ENCODE results near the gene ARHGDIA. TPM values are rescaled to one million over a fixed set of nuclear protein-coding genes. Genes with fewer than 3 reads are reported as not detected.
A peak's percentile ranks its signal among the peaks of the same experiment; 100 is the strongest.
"Not testable (repeated sequence)": the region's sequence is repeated elsewhere in the genome, so short reads cannot be mapped to it uniquely, and the experiment has no call there.

ARHGDIA gene
- polyA plus RNA-seq (ENCODE audit: low read depth in 6 of 6), result 100 to 1,000 TPM in 1 of 6 donors, 10 to 100 TPM in 5; 42.9 to 116 (median 78.3) TPM

GRCh38 chr17:81870981-81871386 lies at the start of gene ARHGDIA:
TSS of gene ARHGDIA (minus strand) at chr17:81871337. CDS start at chr17:81869930, 1,407 bp downstream.
- Mint-ChIP-seq H3K4me1 (peaks cover 14 to 39% (median 24%) of the 10 kb centered on the region in 3 donors), H3K27ac (peak within 1 kb of the TSS; percentile 95 to 99 (median 96)), H3K36me3 (no peaks in the 10 kb centered on the region), H3K9me3 (no peaks in the 10 kb centered on the region), H3K27me3 (no peaks in the 10 kb centered on the region), H3K4me3 (peak within 1 kb of the TSS; percentile 83 to 94 (median 90))
- ATAC-seq (ENCODE audit: low read depth in 2 of 2) (peak; percentile 72 to 76), DNase-seq (no peak)

- peak overlapping the region in 4 of 8 donors; percentile 65 to 91 (median 85) for H3K4me3 Mint-ChIP-seq
- DNase-seq, result no peak
- H3K36me3 Mint-ChIP-seq, result no peaks in the 10 kb centered on the region
- H3K4me1 Mint-ChIP-seq, result peaks cover 32 to 44% (median 33%) of the 10 kb centered on the region in 3 donors
- no peak for ATAC-seq (ENCODE audit: low read depth in 2 of 2)
- H3K9me3 Mint-ChIP-seq, result no peaks in the 10 kb centered on the region
- H3K27me3 Mint-ChIP-seq, result no peaks in the 10 kb centered on the region
- H3K27ac Mint-ChIP-seq, result peak overlapping the region in 5 of 6 donors; percentile 33 to 88 (median 80)
These were observed 47.9 kb upstream of the ARHGDIA start for GRCh38 chr17:81918832-81919545.

- Mint-ChIP-seq H3K27ac (peak overlapping the region; percentile 44 to 90 (median 87)), H3K4me3 (peak overlapping the region; percentile 86 to 97 (median 91)), H3K4me1 (peaks cover 30 to 38% (median 33%) of the 10 kb centered on the region in 3 donors)
- H3K27me3 Mint-ChIP-seq, H3K9me3 Mint-ChIP-seq, H3K36me3 Mint-ChIP-seq, DNase-seq: not testable (repeated sequence)
- ATAC-seq (ENCODE audit: low read depth in 2 of 2), result peak; percentile 6 to 14
These were observed 47.2 kb upstream of the ARHGDIA start for GRCh38 chr17:81918333-81918669.

GRCh38 chr17:81917565-81918332 lies 46.6 kb upstream of the ARHGDIA start, which contains the start of gene SIRT7:
TSS of gene SIRT7 (minus strand) at chr17:81918176. CDS start at chr17:81918131, 45 bp downstream.
- Mint-ChIP-seq H3K36me3 (no peaks in the 10 kb centered on the region), H3K4me1 (peaks cover 30 to 36% (median 33%) of the 10 kb centered on the region in 3 donors), H3K4me3 (peak within 1 kb of the TSS; percentile 87 to 97 (median 91)), H3K27ac (peak within 1 kb of the TSS; percentile 44 to 90 (median 87)), H3K27me3 (no peaks in the 10 kb centered on the region), H3K9me3 (no peaks in the 10 kb centered on the region)
- DNase-seq (peak; percentile 78), ATAC-seq (ENCODE audit: low read depth in 2 of 2) (peak; percentile 91 to 92)

GRCh38 chr17:81916234-81917001 lies 45.3 kb upstream of the ARHGDIA start:
- DNase-seq, result no peak
- peak overlapping the region; percentile 72 to 91 (median 88) for H3K4me3 Mint-ChIP-seq
- H3K27ac Mint-ChIP-seq, result no peak overlapping the region
- no peaks in the 10 kb centered on the region for H3K9me3 Mint-ChIP-seq
- ATAC-seq (ENCODE audit: low read depth in 2 of 2), result no peak
- no peaks in the 10 kb centered on the region for H3K36me3 Mint-ChIP-seq
- no peaks in the 10 kb centered on the region for H3K27me3 Mint-ChIP-seq
- peaks cover 26 to 41% (median 33%) of the 10 kb centered on the region in 3 donors for H3K4me1 Mint-ChIP-seq

GRCh38 chr17:81915331-81915730 lies 44.2 kb upstream of the ARHGDIA start:
- no peaks in the 10 kb centered on the region for H3K36me3 Mint-ChIP-seq
- H3K4me1 Mint-ChIP-seq, result peaks cover 26 to 41% (median 34%) of the 10 kb centered on the region in 3 donors
- no peaks in the 10 kb centered on the region for H3K9me3 Mint-ChIP-seq
- DNase-seq, result no peak
- H3K4me3 Mint-ChIP-seq, result peak overlapping the region in 3 of 8 donors; percentile 32 to 91 (median 59)
- H3K27me3 Mint-ChIP-seq, result no peaks in the 10 kb centered on the region
- no peak for ATAC-seq (ENCODE audit: low read depth in 2 of 2)
- H3K27ac Mint-ChIP-seq, result peak overlapping the region in 1 of 6 donors; percentile 57

GRCh38 chr17:81914103-81914850 lies 43.1 kb upstream of the ARHGDIA start:
- Mint-ChIP-seq H3K4me3 (peak overlapping the region in 2 of 8 donors; percentile 16 to 24), H3K9me3 (no peaks in the 10 kb centered on the region), H3K27ac (no peak overlapping the region), H3K27me3 (no peaks in the 10 kb centered on the region), H3K4me1 (peaks cover 26 to 37% (median 34%) of the 10 kb centered on the region in 3 donors), H3K36me3 (no peaks in the 10 kb centered on the region)
- DNase-seq (no peak), ATAC-seq (ENCODE audit: low read depth in 2 of 2) (no peak)

- H3K27ac Mint-ChIP-seq, result peak overlapping the region in 3 of 6 donors; percentile 1 to 32 (median 24)
- H3K36me3 Mint-ChIP-seq, result no peaks in the 10 kb centered on the region
- peak overlapping the region in 4 of 8 donors; percentile 7 to 83 (median 40) for H3K4me3 Mint-ChIP-seq
- DNase-seq, result no peak
- no peaks in the 10 kb centered on the region for H3K27me3 Mint-ChIP-seq
- H3K9me3 Mint-ChIP-seq, result no peaks in the 10 kb centered on the region
- ATAC-seq (ENCODE audit: low read depth in 2 of 2), result no peak
- H3K4me1 Mint-ChIP-seq, result peaks cover 26 to 32% (median 30%) of the 10 kb centered on the region in 3 donors
These were observed 42.4 kb upstream of the ARHGDIA start for GRCh38 chr17:81913394-81914102.

GRCh38 chr17:81912441-81913309 lies 41.5 kb upstream of the ARHGDIA start:
- Mint-ChIP-seq H3K4me1 (peaks cover 17 to 25% (median 23%) of the 10 kb centered on the region in 3 donors), H3K27me3 (no peaks in the 10 kb centered on the region), H3K9me3 (no peaks in the 10 kb centered on the region), H3K36me3 (no peaks in the 10 kb centered on the region), H3K27ac (peak overlapping the region in 3 of 6 donors; percentile 24 to 42 (median 32)), H3K4me3 (peak overlapping the region in 7 of 8 donors; percentile 26 to 83 (median 65))
- DNase-seq, result no peak
- ATAC-seq (ENCODE audit: low read depth in 2 of 2), result no peak

- peak overlapping the region; percentile 61 to 88 (median 74) for H3K4me3 Mint-ChIP-seq
- peaks cover 14 to 20% (median 18%) of the 10 kb centered on the region in 3 donors for H3K4me1 Mint-ChIP-seq
- H3K36me3 Mint-ChIP-seq, result no peaks in the 10 kb centered on the region
- no peaks in the 10 kb centered on the region for H3K9me3 Mint-ChIP-seq
- peak overlapping the region in 1 of 6 donors; percentile 43 for H3K27ac Mint-ChIP-seq
- ATAC-seq (ENCODE audit: low read depth in 2 of 2), result no peak
- H3K27me3 Mint-ChIP-seq, result no peaks in the 10 kb centered on the region
- no peak for DNase-seq
These were observed 40.8 kb upstream of the ARHGDIA start for GRCh38 chr17:81911969-81912368.

GRCh38 chr17:81911277-81911961 lies 40.3 kb upstream of the ARHGDIA start, which contains the start of gene PCYT2:
TSS of gene PCYT2 (minus strand) at chr17:81911399. CDS start at chr17:81911355, 44 bp downstream.
- DNase-seq, result peak; percentile 89
- Mint-ChIP-seq H3K36me3 (no peaks in the 10 kb centered on the region), H3K27ac (peak within 1 kb of the TSS; percentile 25 to 89 (median 75)), H3K9me3 (no peaks in the 10 kb centered on the region), H3K27me3 (no peaks in the 10 kb centered on the region), H3K4me1 (peaks cover 10 to 16% (median 13%) of the 10 kb centered on the region in 3 donors), H3K4me3 (peak within 1 kb of the TSS; percentile 76 to 91 (median 87))
- ATAC-seq (ENCODE audit: low read depth in 2 of 2), result peak; percentile 92 to 93
